ENCODE data around the gene FBXL20.
"Not testable (repeated sequence)": the region's sequence is repeated elsewhere in the genome, so short reads cannot be mapped to it uniquely, and the experiment has no call there.

The FBXL20 gene

DNA sequence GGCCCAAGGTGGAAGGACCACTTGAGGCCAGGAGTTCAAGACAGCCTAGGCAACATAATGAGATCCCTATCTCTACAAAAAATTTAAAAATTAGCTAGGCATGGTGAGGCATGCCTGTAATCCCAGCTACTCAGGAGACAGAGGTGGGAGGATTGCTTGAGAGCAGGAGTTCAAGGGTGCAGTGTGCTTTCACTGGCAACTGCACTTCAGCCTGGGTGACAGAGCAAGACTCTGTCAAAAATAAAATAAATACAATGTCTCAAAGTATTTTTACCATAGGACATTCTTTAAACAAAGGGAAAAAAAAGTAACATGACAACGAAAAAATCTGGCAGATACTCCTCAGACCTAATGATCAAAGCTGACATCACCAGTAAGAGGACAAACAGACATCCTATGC, 72.6 kb downstream of the FBXL20 start:
- DNase-seq (ENCODE audit: low read depth in 2 of 2): no peak

DNA sequence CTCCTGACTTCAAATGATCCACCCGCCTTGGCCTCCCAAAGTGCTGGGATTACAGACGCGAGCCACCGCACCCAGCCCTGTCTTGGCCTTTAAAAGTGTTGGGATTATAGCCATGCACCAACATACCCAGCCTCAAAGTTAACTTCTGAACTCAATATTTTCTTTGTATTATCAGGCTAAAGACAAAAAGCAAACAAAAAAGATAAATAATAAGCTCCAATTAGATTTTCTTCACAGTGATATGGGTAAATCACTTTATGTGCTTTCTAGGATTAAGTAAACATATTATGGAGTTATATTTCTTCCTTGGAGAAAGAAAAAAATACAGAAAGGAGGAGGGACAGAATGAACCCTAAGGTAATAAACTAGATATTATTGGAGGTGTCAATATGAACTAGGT, 74.3 kb downstream of the FBXL20 start:
- no peak for DNase-seq (ENCODE audit: low read depth in 2 of 2)

DNA sequence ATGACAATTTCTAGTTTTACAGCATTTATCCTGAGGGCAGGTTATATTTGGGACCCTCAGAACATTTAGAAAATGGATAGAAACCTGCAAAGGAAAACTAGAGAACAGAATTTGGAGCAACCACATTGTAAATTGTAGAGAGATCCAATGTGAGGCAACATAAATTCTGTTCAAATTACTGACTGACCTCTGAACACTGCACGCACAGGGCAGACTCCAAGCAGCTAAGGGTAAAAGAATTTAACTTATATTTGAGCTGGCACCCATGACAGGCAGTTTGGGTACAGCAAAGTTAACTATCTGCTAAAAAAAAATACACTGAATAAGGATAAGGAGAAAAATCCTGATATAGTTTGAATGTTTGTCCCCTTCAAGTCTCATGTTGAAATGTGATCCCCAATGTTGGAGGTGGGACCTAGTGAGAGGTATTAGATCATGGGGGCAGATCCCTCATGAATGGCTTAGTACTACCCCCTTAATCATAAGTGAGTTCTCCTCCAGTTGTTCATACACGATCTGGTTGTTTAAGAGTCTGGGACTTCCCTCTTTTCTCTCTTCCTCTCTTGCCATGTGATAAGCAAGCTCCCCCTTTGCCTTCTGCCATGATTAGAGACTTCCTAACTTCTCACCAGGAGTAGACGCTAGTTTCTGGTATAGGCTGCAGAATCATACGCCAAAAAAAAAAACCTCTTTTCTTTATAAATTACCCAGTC, 75.7 kb downstream of the FBXL20 start:
- DNase-seq (ENCODE audit: low read depth in 2 of 2): no peak

DNA sequence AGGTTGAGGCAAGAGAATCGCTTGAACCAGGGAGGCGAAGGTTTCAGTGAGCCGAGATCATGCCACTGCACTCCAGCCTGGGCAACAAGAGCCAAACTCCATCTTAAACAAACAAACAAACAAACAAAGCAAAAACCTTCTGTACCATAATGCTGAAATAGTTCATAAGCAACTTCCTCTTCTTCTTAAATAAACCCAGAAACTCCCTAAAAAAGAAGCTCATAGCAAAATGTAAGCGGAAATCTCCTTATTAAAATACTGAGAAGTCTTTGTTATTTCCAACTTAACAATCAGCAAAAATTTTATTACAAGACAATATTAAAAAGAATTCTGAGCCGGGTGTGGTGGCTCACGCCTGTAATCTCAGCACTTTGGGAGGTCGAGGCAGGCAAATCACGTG, 82.8 kb downstream of the FBXL20 start:
- DNase-seq (ENCODE audit: low read depth in 2 of 2): no peak

DNA sequence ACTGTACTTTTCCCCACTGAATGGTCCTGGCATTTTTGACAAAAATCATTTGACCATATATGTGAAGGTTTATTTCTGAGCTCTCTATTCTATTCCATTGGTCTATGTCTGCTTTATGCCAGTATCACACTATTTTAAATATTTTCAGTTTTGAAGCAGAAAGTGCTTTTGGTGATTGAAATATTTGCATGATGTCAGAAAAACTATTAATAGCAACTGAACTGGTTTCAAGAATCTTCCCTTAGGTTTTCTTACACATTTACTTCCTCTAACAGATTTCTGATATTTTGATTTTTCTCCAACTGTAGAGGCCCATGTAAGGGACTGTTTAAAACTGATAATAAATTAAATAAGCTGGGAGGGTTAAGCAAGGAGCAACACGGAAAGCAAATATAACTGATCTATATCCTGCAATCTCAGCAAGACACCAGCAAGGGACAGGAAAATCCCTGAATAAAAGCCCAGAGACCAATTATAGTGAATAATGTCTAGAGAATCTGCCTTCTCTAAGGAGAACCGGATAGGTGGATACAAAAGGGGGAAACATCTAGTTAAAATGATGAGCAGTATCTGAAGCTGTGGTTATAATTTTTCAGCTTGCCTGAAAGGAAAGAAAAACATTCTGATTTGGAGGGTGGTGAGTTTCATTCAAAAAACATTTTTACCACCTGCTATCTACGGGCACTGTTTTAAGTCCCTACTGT, 94.8 kb downstream of the FBXL20 start:
- DNase-seq (ENCODE audit: low read depth in 2 of 2): no peak

DNA sequence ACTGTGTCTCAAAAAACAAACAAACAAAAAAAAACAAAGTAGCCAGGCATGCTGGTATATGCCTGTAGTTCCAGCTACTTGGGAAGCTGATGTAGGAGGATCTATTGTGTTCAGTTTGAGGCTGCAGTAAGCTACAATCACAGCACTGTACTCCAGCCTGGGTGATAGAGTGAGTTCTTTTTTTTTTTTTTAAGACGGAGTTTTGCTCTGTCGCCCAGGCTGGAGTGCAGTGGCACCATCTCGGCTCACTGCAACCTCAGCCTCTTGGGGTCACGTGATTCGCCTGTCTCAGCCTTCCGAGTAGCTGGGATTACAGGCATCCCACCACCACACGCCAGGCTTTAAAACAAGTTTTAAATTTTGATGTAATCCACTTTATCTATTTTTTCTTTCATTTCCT, 95.4 kb downstream of the FBXL20 start:
- no peak for DNase-seq (ENCODE audit: low read depth in 2 of 2)

DNA sequence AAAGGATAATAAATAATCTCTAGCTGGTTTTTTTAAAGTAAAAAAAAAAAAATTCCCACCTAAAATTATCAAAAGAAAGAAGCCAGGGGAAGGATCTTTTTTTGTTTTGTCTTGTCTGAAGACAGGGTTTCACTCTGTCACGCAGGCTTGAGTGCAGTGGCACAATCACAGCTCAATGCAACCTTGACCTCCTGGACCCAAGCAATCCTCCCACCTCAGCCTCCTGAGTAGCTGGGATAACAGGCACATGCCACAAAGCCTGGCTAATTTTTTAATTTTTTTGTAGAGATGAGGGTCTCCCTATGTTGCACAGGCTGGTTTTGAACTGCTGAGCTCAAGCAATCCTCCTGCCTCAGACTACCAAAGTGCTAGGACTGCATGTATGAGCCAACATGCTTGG, 97.2 kb downstream of the FBXL20 start:
- no peak for DNase-seq (ENCODE audit: low read depth in 2 of 2)

DNA sequence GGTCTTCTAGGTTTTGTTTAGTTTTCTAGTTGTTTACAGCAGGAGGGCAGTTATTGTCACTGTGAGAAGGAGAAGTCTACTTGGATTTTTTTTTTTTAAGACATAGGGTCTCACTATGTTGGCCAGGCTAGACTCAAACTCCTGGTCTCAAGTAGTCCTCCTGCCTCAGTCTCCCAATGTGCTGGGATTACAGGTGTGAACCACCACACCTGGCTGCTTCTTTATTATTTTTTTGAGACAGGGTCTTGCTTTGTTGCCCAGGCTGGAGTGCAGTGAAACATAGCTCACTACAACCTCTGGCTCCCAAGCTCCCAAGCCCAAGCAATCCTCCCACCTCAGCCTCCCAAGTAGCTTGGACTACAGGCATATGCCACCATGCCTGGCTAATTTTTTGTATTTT, 107.4 kb downstream of the FBXL20 start:
- DNase-seq (ENCODE audit: low read depth in 2 of 2): no peak

DNA sequence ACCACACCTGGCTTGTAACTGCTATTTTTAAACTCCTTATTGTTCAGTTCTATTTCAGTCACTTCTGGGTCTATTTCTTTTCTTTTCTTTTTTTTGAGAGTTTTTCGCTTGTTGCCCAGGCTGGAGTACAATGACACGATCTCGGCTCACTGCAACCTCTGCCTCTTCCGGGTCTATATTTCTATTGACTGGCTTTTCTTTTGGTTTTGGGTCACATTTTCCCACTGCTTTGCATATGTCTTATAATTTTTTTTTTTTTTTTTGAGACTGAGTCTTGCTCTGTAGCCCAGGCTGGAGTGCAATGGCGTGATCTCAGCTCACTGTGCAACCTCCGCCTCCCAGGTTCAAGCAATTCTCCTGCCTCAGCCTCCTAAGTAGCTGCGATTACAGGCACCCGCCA, 108.9 kb downstream of the FBXL20 start:
- DNase-seq (ENCODE audit: low read depth in 2 of 2): not testable (repeated sequence)

DNA sequence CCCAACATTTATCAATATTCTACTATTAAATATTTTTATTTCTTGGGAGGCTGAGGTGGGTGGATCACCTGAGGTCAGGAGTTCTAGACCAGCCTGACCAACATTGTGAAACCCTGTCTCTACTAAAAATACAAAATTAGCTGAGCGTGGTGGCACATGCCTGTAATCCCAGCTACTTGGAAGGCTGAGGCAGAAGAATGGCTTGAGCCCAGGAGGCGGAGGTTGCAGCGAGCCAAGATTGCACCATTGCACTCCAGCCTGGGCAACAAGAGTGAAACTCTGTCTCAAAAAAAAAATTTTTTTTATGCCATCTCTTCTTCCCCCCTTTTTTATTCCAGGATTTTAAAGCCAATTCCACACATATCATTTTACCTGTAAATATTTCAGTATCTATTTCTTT, 114.9 kb downstream of the FBXL20 start:
- DNase-seq (ENCODE audit: low read depth in 2 of 2): not testable (repeated sequence)

DNA sequence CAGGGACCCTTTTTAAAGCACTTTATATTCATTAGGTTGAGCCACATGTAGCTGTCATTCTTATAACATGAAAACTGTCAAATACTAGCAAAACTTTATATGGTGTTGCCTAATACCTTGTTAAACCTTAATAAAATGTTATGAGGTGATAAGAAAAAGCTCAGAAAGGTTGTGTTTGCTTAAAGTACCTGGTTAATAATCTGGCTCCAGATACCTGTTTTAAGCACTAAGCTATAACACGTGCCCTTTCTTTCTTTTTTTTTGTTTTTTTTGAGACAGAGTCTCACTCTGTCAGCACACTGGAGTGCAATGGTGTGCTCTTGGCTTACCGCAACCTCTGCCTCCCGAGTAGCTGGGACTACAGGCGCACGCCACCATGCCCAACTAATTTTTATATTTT, 116.7 kb downstream of the FBXL20 start:
- no peak for DNase-seq (ENCODE audit: low read depth in 2 of 2)

DNA sequence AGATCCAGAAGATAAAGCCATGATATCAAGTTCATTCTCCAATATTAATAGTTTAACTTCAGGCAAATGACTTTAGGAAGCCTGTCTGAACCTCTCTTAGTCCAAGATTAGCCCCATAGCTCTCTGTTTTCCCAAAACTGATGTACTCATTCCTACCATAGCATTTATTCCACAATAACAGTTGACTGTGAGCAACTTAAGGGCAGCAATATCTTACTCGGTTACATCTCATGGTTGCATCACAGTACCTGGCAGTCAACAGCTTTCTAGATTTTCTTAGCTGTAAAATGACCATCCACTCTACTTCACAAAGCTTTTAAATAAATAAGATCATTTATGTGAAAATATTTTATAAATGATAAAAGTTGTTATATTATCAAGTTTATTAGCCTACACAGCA, 117.5 kb downstream of the FBXL20 start:
- DNase-seq (ENCODE audit: low read depth in 2 of 2): no peak

DNA sequence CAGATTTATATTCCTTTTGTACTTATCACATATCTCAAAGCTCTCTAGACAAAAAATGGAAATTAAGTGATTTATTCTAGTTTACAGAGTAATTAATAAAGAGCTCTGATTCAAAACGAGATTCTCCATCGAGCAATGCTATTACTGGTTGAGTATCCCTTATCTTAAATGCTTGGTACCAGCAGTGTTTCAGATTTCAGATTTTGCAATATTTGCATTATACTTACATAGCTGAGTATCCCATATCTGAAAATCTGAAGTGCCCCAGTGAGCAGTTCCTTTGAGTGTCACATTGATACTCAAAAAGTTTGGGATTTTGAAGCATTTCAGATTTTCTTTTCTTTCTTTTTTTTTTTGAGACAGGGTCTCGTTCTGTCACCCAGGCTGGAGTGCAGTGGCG, 118.3 kb downstream of the FBXL20 start:
- DNase-seq (ENCODE audit: low read depth in 2 of 2): no peak

DNA sequence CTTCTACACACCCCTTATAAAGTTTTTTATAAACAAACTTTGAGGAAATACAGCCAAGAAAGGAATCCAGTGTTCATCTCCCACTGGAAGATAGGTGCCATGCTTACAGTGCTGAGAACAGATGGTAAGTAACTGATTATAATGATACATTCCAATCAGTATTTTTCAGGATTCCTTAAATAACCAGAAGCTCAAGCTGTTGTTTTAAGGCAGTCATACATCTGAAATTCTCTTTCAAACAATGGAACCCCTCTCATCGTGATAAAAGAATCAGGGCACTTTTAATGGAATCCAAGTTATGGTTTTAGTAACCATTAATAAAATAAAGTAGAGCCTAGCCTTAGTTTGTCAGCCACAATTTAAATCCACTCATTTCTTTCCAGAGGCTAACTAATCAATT, 119.6 kb downstream of the FBXL20 start:
- DNase-seq (ENCODE audit: low read depth in 2 of 2): no peak

DNA sequence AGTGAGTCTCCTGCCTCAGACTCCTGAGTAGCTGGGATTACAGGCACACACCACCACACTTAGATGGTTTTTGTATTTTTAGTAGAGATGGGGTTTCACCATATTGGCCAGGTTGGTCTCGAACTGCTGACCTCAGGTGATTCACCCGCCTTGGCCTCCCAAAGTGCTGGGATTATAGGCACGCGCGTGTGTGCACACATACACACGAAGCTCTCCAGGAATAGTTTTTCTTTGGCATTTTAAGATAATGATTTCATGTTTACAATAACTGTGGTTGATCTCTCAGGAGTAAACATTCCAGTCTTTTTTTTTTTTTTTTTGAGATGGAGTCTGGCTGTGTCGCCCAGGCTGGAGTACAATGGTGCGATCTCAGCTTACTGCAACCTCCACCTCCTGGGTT, 123.2 kb downstream of the FBXL20 start:
- not testable (repeated sequence) for DNase-seq (ENCODE audit: low read depth in 2 of 2)

DNA sequence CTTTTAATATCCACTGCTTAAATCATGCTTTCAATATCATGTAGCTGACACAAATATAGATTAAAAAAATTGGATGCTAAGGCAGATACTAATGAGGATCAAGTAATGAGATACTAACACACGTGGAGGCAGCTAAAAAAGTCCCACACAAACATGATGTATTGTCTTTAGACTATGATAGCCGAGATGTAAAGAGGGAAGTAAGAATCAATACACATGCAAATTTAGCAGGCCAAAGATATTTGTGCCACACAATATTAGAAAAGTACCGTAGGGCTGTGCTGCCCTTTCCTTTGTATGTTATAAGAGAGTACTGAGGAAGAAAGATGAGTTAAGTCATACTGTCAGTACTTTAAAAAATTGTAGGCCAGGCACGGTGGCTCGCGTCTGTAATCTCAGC, 124.3 kb downstream of the FBXL20 start:
- no peak for DNase-seq (ENCODE audit: low read depth in 2 of 2)

DNA sequence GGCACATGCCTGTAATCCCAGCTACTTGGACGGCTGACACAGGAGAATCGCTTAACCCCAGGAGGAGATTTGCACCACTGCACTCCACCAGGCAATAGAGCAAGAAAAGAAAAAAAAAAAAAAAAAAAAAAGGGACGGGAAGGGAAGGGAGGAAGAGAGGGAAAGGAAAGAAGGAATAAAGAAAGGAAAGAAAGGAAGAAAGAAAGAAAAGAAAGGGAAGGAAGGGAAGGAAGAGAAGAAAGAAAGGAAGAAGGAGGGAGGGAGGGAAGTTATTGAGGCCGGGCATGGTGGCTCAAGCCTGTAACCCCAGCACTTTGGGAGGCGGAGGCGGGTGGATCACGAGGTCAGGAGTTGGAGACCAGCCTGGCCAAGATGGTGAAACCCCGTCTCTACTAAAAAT, 125.3 kb downstream of the FBXL20 start:
- no peak for DNase-seq (ENCODE audit: low read depth in 2 of 2)

DNA sequence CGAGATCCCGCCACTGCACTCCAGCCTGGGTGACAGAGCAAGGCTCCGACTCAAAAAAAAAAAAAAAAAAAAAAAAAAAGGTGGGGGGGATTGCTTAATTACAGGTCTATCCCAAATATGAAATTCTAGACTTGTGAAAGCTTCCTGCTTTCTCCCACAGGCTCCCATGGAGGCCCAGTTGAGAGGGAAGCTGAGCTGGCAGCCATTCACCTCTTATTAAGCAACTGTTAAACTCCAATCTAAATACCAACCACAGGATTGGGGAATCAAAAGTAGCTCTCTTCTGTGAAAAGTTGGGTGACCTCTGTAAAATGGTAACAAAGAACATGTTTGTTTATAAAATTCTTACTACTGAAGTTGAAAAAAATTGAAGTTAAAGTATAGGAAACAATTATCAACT, 129.9 kb downstream of the FBXL20 start:
- DNase-seq (ENCODE audit: low read depth in 2 of 2): no peak

DNA sequence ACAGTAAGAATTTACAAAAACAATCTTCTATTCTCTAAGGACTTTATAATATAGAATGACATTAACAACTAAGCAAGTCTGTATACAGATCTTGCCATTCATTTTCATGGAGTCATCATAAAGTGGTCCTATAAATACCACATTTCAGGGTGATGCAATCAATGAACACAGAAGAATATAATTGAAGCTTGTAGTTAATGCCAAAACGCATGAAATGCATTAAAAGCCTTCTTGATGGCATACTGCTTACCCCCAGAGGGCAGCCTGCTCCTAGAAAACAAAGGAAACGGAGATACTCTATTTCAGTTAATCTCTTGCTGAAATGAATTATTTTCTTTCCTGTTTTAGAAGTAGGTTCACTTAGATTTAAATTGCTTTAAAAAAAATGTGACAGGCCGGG, 130.5 kb downstream of the FBXL20 start:
- DNase-seq (ENCODE audit: low read depth in 2 of 2): no peak

DNA sequence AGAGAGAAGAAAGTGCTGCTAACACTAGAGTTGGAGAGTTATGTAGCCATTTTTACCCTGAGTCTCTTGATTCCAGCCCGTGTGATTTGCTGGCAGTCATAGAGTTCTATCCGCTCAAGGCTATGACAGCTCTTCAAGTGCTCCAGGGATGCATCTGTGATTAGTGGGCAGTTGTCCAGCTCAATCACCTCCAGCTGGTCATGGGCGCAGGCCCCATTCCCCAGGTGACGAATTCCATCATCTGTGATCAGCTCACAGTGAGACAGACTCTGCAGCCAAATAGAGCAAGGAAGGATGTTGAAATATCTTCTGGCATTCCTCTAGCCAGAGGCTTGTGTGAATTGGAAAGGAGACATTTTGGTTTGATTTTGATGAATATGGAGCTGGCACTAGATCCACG, 137.3 kb downstream of the FBXL20 start:
- no peak for DNase-seq (ENCODE audit: low read depth in 2 of 2)

DNA sequence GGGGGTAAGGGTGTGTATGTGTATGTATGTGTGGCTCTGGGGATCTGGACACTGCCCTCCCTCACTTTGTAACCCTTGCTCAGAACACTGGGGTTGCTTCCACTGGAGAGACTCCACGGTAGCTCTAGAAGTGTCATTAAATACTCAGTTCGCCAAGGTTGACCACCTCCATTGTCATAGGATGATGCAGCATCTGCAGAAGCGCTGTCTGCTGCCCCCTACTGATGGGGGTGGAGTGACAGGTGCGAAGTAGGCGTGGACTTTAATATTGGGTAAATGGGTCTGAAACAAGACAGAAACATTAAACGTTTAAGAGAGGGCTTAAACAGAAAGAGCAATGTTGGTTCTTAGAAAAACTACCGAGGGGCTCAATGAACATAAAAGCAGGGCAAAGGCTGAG, 140.1 kb downstream of the FBXL20 start:
- DNase-seq (ENCODE audit: low read depth in 2 of 2): no peak

DNA sequence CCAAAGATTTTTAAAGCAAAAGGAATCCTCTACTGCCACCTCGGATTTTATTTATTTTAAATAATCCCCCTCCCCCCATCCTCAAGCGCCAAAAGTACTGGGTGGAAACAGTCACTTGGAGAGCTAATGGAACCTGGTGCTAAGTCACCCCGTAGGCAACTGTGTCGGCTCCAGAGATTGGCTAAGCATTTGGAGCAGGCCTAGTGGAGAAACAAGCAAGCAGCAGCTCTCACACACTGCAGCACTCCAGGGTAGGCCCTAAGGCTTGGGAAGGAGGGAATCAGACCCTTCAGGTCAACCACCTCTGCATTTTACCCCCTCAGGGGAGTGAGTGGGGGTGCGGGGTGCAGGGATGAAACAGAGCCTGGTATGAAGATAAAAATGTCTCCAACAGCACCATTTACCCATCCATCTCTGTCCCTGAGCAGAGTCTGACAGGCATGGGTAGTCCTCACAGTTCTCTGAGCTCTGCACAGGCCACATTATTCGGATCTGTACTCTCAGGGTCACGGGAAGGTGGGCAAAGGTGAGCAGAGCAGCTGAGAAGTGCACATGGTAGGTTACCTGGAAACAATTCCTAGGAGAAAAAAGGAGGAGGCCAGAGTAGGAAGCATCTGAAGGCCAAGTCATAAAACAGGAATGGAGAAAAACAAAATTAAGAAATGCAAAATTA, 148.5 kb downstream of the FBXL20 start:
- no peak for DNase-seq (ENCODE audit: low read depth in 2 of 2)

DNA sequence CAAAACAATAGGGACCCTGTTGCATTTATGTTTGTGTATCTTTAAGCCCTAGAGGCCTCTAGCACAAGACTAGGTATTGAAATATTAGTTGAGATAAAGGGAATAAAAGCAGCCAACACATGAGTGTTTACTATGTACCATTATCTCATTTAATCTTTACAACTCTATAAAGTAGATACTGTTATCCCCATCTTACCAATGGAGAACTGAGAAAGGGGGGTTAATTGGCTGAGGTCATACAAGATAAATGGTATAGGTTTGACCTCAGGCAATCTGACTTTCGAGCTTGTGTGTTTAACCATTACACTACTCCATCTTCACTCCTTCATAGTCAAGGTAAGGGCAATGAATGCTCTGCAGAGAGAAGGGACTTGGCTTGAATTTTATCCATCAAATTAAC, 149.4 kb downstream of the FBXL20 start:
- no peak for DNase-seq (ENCODE audit: low read depth in 2 of 2)
